Upper lobe of right lung (tissue), 1 donor: ENCODE measurements around the gene TPO. TPM values are rescaled to one million over a fixed set of nuclear protein-coding genes. Genes with fewer than 3 reads are reported as not detected.

Source experiments
- ATAC-seq: fragments of 200-7000 bp; cut with Tn5 transposase; one replicate; pipeline ENCODE4 v1.9.1; 2020; ENCODE audit warnings: mild to moderate bottlenecking, moderate library complexity
- DNase-seq: peaks from one replicate; pipeline ENCODE4 v3.0.0-alpha.2; 2020
- H3K27ac ChIP-seq: fragments of 200-600 bp; one replicate; pipeline ENCODE4 v1.8.0; 2022
- H3K27me3 ChIP-seq: fragments of 200-600 bp; one replicate; pipeline ENCODE4 v1.8.0; 2022; ENCODE audit warnings: mild to moderate bottlenecking
- H3K36me3 ChIP-seq: fragments of 200-600 bp; one replicate; pipeline ENCODE4 v1.8.0; 2022
- H3K4me1 ChIP-seq: fragments of 200-600 bp; one replicate; pipeline ENCODE4 v1.8.0; 2022
- H3K4me3 ChIP-seq: fragments of 200-600 bp; one replicate; pipeline ENCODE4 v1.8.0; 2022; ENCODE audit warnings: mild to moderate bottlenecking
- H3K9me3 ChIP-seq: fragments of 200-600 bp; one replicate; pipeline ENCODE4 v1.8.0; 2022
- CTCF ChIP-seq: fragments of 200-600 bp; IDR thresholded peaks from one replicate; pipeline ENCODE4 v1.8.0; 2022; ENCODE audit warnings: antibody characterized with exemption
- intact Hi-C: fragments of 100-400 bp; cut with DNase I; formaldehyde crosslinking; loops from one replicate; pipeline ENCODE4 v1.11.0; 2022
- total RNA-seq: library from RNA; stranded (reverse); fragmentation: NEBNext Ultra II Directional; extraction: Animal tissue kit (Norgen Biotek cat#: 25700); gene quantifications from one replicate; pipeline ENCODE4 v1.2.1, GENCODE V29; 2021
- donor health status: DM: no; HTN: yes; CAD: no; lungs with severe emphysema.

The TPO gene
- total RNA-seq, 1 donor from 2014 or later: not detected

DNA sequence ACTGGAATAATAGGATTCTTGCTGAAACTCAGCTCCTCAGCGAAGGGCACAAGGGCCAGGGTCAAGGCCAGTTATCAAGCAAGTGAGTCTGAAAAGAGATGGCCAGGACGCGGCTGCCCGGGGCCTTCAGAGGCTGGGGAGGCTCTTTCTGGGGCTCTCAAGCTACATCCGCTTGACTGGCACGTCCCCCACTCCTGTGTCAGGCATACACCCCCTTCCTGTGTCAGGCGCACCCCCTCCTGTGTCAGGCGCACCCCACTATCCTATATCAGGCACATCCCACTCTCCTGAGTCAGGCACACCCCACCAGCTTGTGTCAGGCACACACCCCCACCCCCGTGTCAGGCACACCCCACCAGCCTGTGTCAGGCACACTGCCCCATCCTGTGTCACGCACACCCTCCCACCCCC is 91.8 kb downstream of the TPO start:
- no peak for TF ChIP-seq CTCF

GRCh38 chr2:1509271-1510065 is 96.2 kb downstream of the TPO start:
- TF ChIP-seq CTCF: no peak
- intact Hi-C loops: no loop called here
- H3K36me3 ChIP-seq: no peaks in the 10 kb centered on the region
- ATAC-seq (peak; percentile 75), DNase-seq (peak; percentile 44)
- H3K4me3 ChIP-seq: no peak overlapping the region
- peak overlapping the region; percentile 51 for H3K27ac ChIP-seq
- no peaks in the 10 kb centered on the region for H3K4me1 ChIP-seq
- no peaks in the 10 kb centered on the region for H3K9me3 ChIP-seq
- H3K27me3 ChIP-seq: no peaks in the 10 kb centered on the region

More for the DNA sequence above, 91.8 kb downstream of the TPO start:
- no peaks in the 10 kb centered on the region for H3K27me3 ChIP-seq
- intact Hi-C loops: no loop called here
- no peak overlapping the region for H3K27ac ChIP-seq
- ATAC-seq (no peak), DNase-seq (peak; percentile 55)
- no peaks in the 10 kb centered on the region for H3K9me3 ChIP-seq
- H3K4me3 ChIP-seq: no peak overlapping the region
- no peaks in the 10 kb centered on the region for H3K4me1 ChIP-seq
- H3K36me3 ChIP-seq: no peaks in the 10 kb centered on the region

- H3K27me3 ChIP-seq: no peaks in the 10 kb centered on the region
- peak overlapping the region; percentile 51 for H3K27ac ChIP-seq
- DNase-seq (peak; percentile 23), ATAC-seq (peak; percentile 58)
- H3K4me1 ChIP-seq: no peaks in the 10 kb centered on the region
- no peaks in the 10 kb centered on the region for H3K36me3 ChIP-seq
- TF ChIP-seq CTCF: no peak
- H3K9me3 ChIP-seq: no peaks in the 10 kb centered on the region
- intact Hi-C loops: no loop called here
- H3K4me3 ChIP-seq: no peak overlapping the region
Observed at GRCh38 chr2:1510176-1510575, 96.9 kb downstream of the TPO start.

DNA sequence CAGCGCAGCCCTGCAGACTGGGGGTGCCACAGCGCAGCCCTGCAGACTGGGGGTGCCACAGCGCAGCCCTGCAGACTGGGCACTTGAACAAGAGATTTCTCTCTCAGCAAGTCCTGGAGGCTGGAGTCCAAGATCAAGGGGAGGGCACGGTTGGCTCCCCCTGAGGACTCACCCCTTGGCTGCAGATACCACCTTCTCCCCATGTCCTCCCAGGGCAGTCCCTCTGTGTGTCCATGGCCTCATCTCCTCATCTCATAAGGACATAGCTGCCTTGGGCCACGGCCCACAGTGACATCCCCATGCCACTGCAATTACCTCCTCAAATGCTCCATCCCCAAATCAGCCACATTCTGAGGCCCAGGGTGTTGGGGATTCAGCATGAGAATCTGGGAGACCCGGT is 98.2 kb downstream of the TPO start:
- Histone ChIP-seq H3K9me3 (no peaks in the 10 kb centered on the region), H3K36me3 (no peaks in the 10 kb centered on the region), H3K27me3 (no peaks in the 10 kb centered on the region), H3K4me3 (no peak overlapping the region), H3K27ac (no peak overlapping the region), H3K4me1 (no peaks in the 10 kb centered on the region)
- intact Hi-C loops: no loop called here
- DNase-seq (no peak), ATAC-seq (no peak)
- TF ChIP-seq CTCF: no peak

GRCh38 chr2:1512321-1513289 is 99.3 kb downstream of the TPO start:
- Histone ChIP-seq H3K4me1 (no peaks in the 10 kb centered on the region), H3K27me3 (no peaks in the 10 kb centered on the region), H3K4me3 (no peak overlapping the region), H3K36me3 (no peaks in the 10 kb centered on the region), H3K9me3 (no peaks in the 10 kb centered on the region), H3K27ac (no peak overlapping the region)
- no peak for DNase-seq
- no peak for TF ChIP-seq CTCF
- no peak for ATAC-seq
- intact Hi-C loops: no loop called here
